GM19438 (cell line): ENCODE results near the gene NCKAP1.
"Not testable (repeated sequence)": the region's sequence is repeated elsewhere in the genome, so short reads cannot be mapped to it uniquely, and the experiment has no call there.

Experiments
- ATAC-seq: cut with Tn5 transposase; IDR thresholded peaks from one replicate; pipeline ENCODE4 v1.9.1; 2021; ENCODE audit warnings: low read depth; ENCODE audit not compliant: unreplicated experiment

NCKAP1 gene

GRCh38 chr2:183010112-183010511, 28.1 kb downstream of the NCKAP1 start:
- no peak for ATAC-seq

- no peak for ATAC-seq
Observed at GRCh38 chr2:183009249-183009899, 28.9 kb downstream of the NCKAP1 start.

GRCh38 chr2:183001948-183002347, 36.3 kb downstream of the NCKAP1 start:
- no peak for ATAC-seq

- ATAC-seq = no peak
Observed at GRCh38 chr2:183000846-183001245, 37.4 kb downstream of the NCKAP1 start.

GRCh38 chr2:182999348-183000028, 38.8 kb downstream of the NCKAP1 start:
- no peak for ATAC-seq

GRCh38 chr2:182994228-182994912, 43.9 kb downstream of the NCKAP1 start:
- no peak for ATAC-seq

GRCh38 chr2:182982941-182983340, 55.3 kb downstream of the NCKAP1 start:
- ATAC-seq = no peak

GRCh38 chr2:182981475-182981874, 56.8 kb downstream of the NCKAP1 start:
- ATAC-seq = not testable (repeated sequence)

GRCh38 chr2:182980652-182981051, 57.6 kb downstream of the NCKAP1 start:
- ATAC-seq = no peak

GRCh38 chr2:182980115-182980514, 58.1 kb downstream of the NCKAP1 start:
- peak; percentile 50 for ATAC-seq

GRCh38 chr2:182977463-182977862, 60.8 kb downstream of the NCKAP1 start:
- ATAC-seq = peak; percentile 66

GRCh38 chr2:182973441-182974352, 64.6 kb downstream of the NCKAP1 start:
- ATAC-seq = no peak

- no peak for ATAC-seq
Observed at GRCh38 chr2:182972548-182972942, 65.7 kb downstream of the NCKAP1 start.

- no peak for ATAC-seq
Observed at GRCh38 chr2:182971820-182972547, 66.3 kb downstream of the NCKAP1 start.

- ATAC-seq = no peak
Observed at GRCh38 chr2:182970486-182970885, 67.8 kb downstream of the NCKAP1 start.

- ATAC-seq = no peak
Observed at GRCh38 chr2:182968493-182968892, 69.8 kb downstream of the NCKAP1 start.

- not testable (repeated sequence) for ATAC-seq
Observed at GRCh38 chr2:182966356-182966755, 71.9 kb downstream of the NCKAP1 start.

GRCh38 chr2:182962641-182963040, 75.6 kb downstream of the NCKAP1 start:
- ATAC-seq = no peak

GRCh38 chr2:182960869-182961268, 77.4 kb downstream of the NCKAP1 start:
- not testable (repeated sequence) for ATAC-seq

GRCh38 chr2:182954789-182955188, 83.5 kb downstream of the NCKAP1 start:
- ATAC-seq = no peak
